ENCODE measurements around the gene ELOA.
"Not testable (repeated sequence)": the region's sequence is repeated elsewhere in the genome, so short reads cannot be mapped to it uniquely, and the experiment has no call there.

ELOA gene

GRCh38 chr1:23793018-23793781 is 49.9 kb downstream of the ELOA start:
- ChIA-PET CTCF (interaction anchor here (0.9 to 1.9 kb wide), 2 partner anchors 9 to 17 kb away, joined by 3 to 5 read pairs; no protein-coding TSS in a partner anchor), POLR2A (interaction anchor here (1.5 kb wide), 1 partner anchor 8 kb away, joined by 7 read pairs; the partner anchor contains the start of gene GALE)
- no peak for TF ChIP-seq CTCF (IDR thresholded peaks at IDR 0.05; ENCODE audit: insufficient read depth, low read length, missing control alignments)
- H3K4me3 ChIP-seq (ENCODE audit: low read depth, low read length): peak overlapping the region; percentile 3; the same call in 1 of the 2 replicates
- no peak for DNase-seq (ENCODE audit: low read depth, low spot score)

- no peak for TF ChIP-seq CTCF (IDR thresholded peaks at IDR 0.05; ENCODE audit: insufficient read depth, low read length, missing control alignments)
- CTCF ChIA-PET: interaction anchor here (1.9 kb wide), 1 partner anchor 18 kb away, joined by 5 read pairs; no protein-coding TSS in a partner anchor
- no peak for DNase-seq (ENCODE audit: low read depth, low spot score)
- H3K4me3 ChIP-seq (ENCODE audit: low read depth, low read length): no peak overlapping the region
- POLR2A ChIA-PET: no interaction called here
Observed at GRCh38 chr1:23793861-23794731, 50.8 kb downstream of the ELOA start.

- POLR2A ChIA-PET; DNase-seq (ENCODE audit: low read depth, low spot score); H3K4me3 ChIP-seq (ENCODE audit: low read depth, low read length): not testable (repeated sequence)
- CTCF ChIA-PET: interaction anchor here (1.9 kb wide), 1 partner anchor 18 kb away, joined by 5 read pairs; no protein-coding TSS in a partner anchor
Observed at GRCh38 chr1:23794732-23795182, 51.5 kb downstream of the ELOA start.

GRCh38 chr1:23795676-23796465 is 52.6 kb downstream of the ELOA start:
- ChIA-PET CTCF (interaction anchor here (0.7 to 1.5 kb wide), 3 partner anchors 11 to 24 kb away, joined by 3 to 4 read pairs (median 3); no protein-coding TSS in a partner anchor), POLR2A (no interaction called here)
- H3K4me3 ChIP-seq (ENCODE audit: low read depth, low read length): no peak overlapping the region
- no peak for DNase-seq (ENCODE audit: low read depth, low spot score)
- TF ChIP-seq CTCF (IDR thresholded peaks at IDR 0.05; ENCODE audit: insufficient read depth, low read length, missing control alignments): no peak

GRCh38 chr1:23796466-23797271 is 53.4 kb downstream of the ELOA start:
- TF ChIP-seq CTCF (IDR thresholded peaks at IDR 0.05; ENCODE audit: insufficient read depth, low read length, missing control alignments): no peak
- H3K4me3 ChIP-seq (ENCODE audit: low read depth, low read length): no peak overlapping the region
- DNase-seq (ENCODE audit: low read depth, low spot score): no peak
- POLR2A ChIA-PET: no interaction called here
- CTCF ChIA-PET: interaction anchor here (1.5 kb wide), 2 partner anchors 10 to 17 kb away, joined by 4 to 6 read pairs; no protein-coding TSS in a partner anchor

All from AG04449 (cell line).